H9 (cell line): Measurements from ENCODE around the gene C1QTNF9B. TPM values are rescaled to one million over a fixed set of nuclear protein-coding genes. Genes with fewer than 3 reads are reported as not detected.

Experiments used
- DNase-seq: peaks from one replicate; pipeline ENCODE4 v3.0.0-alpha.2; 2017
- H2AFZ ChIP-seq: one replicate; pipeline ENCODE4 v1.6.1; 2013; ENCODE audit warnings: mild to moderate bottlenecking, low read length, control low read depth, moderate library complexity
- H2AK5ac ChIP-seq: 2 replicates; pipeline ENCODE4 v1.6.1; 2013; ENCODE audit warnings: low read length, control low read depth, mixed read lengths; ENCODE audit not compliant: insufficient read length
- H2BK120ac ChIP-seq: one replicate; pipeline ENCODE4 v1.6.1; 2013; ENCODE audit warnings: low read depth, mild to moderate bottlenecking, low read length, control low read depth, inconsistent platforms; ENCODE audit not compliant: poor library complexity, severe bottlenecking
- H2BK12ac ChIP-seq: 2 replicates; pipeline ENCODE4 v1.6.1; 2013; ENCODE audit warnings: low read length, control low read depth, mixed read lengths, low read depth; ENCODE audit not compliant: insufficient read length
- H2BK15ac ChIP-seq: 2 replicates; pipeline ENCODE4 v1.6.1; 2013; ENCODE audit warnings: low read depth, low read length, control low read depth
- H2BK20ac ChIP-seq: one replicate; pipeline ENCODE4 v1.6.1; 2013; ENCODE audit warnings: low read depth, mild to moderate bottlenecking, low read length, control low read depth, inconsistent platforms; ENCODE audit not compliant: poor library complexity, severe bottlenecking
- H2BK5ac ChIP-seq: 2 replicates; pipeline ENCODE4 v1.6.1; 2013; ENCODE audit warnings: low read length, control low read depth, mixed read lengths; ENCODE audit not compliant: insufficient read length
- H3K14ac ChIP-seq: 2 replicates; pipeline ENCODE4 v1.6.1; 2013; ENCODE audit warnings: low read length, control low read depth; ENCODE audit not compliant: insufficient read depth
- H3K18ac ChIP-seq: 2 replicates; pipeline ENCODE4 v1.6.1; 2013; ENCODE audit warnings: low read depth, mild to moderate bottlenecking, mixed read lengths, low read length, control low read depth; ENCODE audit not compliant: insufficient read length
- H3K23ac ChIP-seq: 2 replicates; pipeline ENCODE4 v1.6.1; 2013; ENCODE audit warnings: low read length, control low read depth, mixed read lengths, low read depth; ENCODE audit not compliant: insufficient read length
- H3K23me2 ChIP-seq: 2 replicates; pipeline ENCODE4 v1.6.1; 2013; ENCODE audit warnings: low read depth, mild to moderate bottlenecking, mixed read lengths, low read length, control low read depth; ENCODE audit not compliant: insufficient read length, poor library complexity, severe bottlenecking
- H3K27ac ChIP-seq: 2 replicates; pipeline ENCODE4 v1.5.1; 2013; ENCODE audit warnings: low read length, control low read depth, mixed read lengths, low read depth; ENCODE audit not compliant: insufficient read length
- H3K27me3 ChIP-seq: 2 replicates; pipeline ENCODE4 v1.6.1; 2013; ENCODE audit warnings: low read length, control low read depth, inconsistent platforms; ENCODE audit not compliant: insufficient read depth
- H3K4ac ChIP-seq: 2 replicates; pipeline ENCODE4 v1.6.1; 2013; ENCODE audit warnings: low read depth, mild to moderate bottlenecking, control low read depth, inconsistent platforms, low read length, moderate library complexity
- H3K4me1 ChIP-seq: 2 replicates; pipeline ENCODE4 v1.6.1; 2013; ENCODE audit warnings: low read length, control low read depth, inconsistent platforms; ENCODE audit not compliant: insufficient read depth
- H3K4me2 ChIP-seq: 2 replicates; pipeline ENCODE4 v1.6.1; 2013; ENCODE audit warnings: low read length, control low read depth, mixed read lengths; ENCODE audit not compliant: insufficient read length, insufficient read depth
- H3K56ac ChIP-seq: 2 replicates; pipeline ENCODE4 v1.6.1; 2013; ENCODE audit warnings: low read depth, mild to moderate bottlenecking, mixed read lengths, low read length, control low read depth; ENCODE audit not compliant: insufficient read length
- H3K79me1 ChIP-seq: 2 replicates; pipeline ENCODE4 v1.6.1; 2013; ENCODE audit warnings: low read depth, mild to moderate bottlenecking, moderate library complexity, low read length, control low read depth, inconsistent platforms; ENCODE audit not compliant: insufficient read depth, poor library complexity, severe bottlenecking
- H3K79me2 ChIP-seq: 2 replicates; pipeline ENCODE4 v1.6.1; 2013; ENCODE audit warnings: low read length, control low read depth, inconsistent platforms; ENCODE audit not compliant: insufficient read depth
- H3K9ac ChIP-seq: 2 replicates; pipeline ENCODE4 v1.6.1; 2013; ENCODE audit warnings: low read length, control low read depth, mixed read lengths; ENCODE audit not compliant: insufficient read length; ENCODE audit errors: extremely low read depth
- H3K9me3 ChIP-seq: one replicate; pipeline ENCODE4 v1.6.1; 2013; ENCODE audit warnings: low read depth, low read length, inconsistent platforms; ENCODE audit not compliant: control insufficient read depth
- H3T11ph ChIP-seq: one replicate; pipeline ENCODE4 v1.6.1; 2013; ENCODE audit warnings: mild to moderate bottlenecking, low read length, control low read depth, inconsistent platforms
- H4K20me1 ChIP-seq: one replicate; pipeline ENCODE4 v1.6.1; 2013; ENCODE audit not compliant: control insufficient read depth, insufficient read length, insufficient read depth
- H4K5ac ChIP-seq: 2 replicates; pipeline ENCODE4 v1.6.1; 2013; ENCODE audit warnings: low read depth, mild to moderate bottlenecking, mixed read lengths, low read length, control low read depth; ENCODE audit not compliant: insufficient read length
- H4K8ac ChIP-seq: replicated peaks from 2 replicates; pipeline ENCODE4 v1.6.1; 2013; ENCODE audit warnings: low read length, control low read depth, mixed read lengths, low read depth; ENCODE audit not compliant: insufficient read length
- H4K91ac ChIP-seq: 2 replicates; pipeline ENCODE4 v1.6.1; 2013; ENCODE audit warnings: low read depth, mild to moderate bottlenecking, moderate library complexity, mixed read lengths, low read length, control low read depth; ENCODE audit not compliant: insufficient read length
- H3K27ac Mint-ChIP-seq, 3 experiments: 2 replicates in 2 of 3; 3 replicates in 1 of 3; pipeline ENCODE4 v1.8.0; 2020 to 2021; ENCODE audit warnings: mixed read lengths in 3 of 3, mild to moderate bottlenecking in 1 of 3, moderate library complexity in 1 of 3
- H3K27me3 Mint-ChIP-seq: 2 replicates; pipeline ENCODE4 v1.8.0; 2021; ENCODE audit warnings: low read depth, mild to moderate bottlenecking, moderate library complexity, mixed read lengths
- H3K36me3 Mint-ChIP-seq, 3 experiments: 2 replicates in 2 of 3; 3 replicates in 1 of 3; pipeline ENCODE4 v1.8.0; 2020 to 2021; ENCODE audit warnings: low read depth in 3 of 3, mixed read lengths in 3 of 3; ENCODE audit not compliant: insufficient read depth in 1 of 3
- H3K4me1 Mint-ChIP-seq, 2 experiments: 2 replicates each; pipeline ENCODE4 v1.8.0; 2020; ENCODE audit warnings: mixed read lengths in 2 of 2
- H3K4me3 Mint-ChIP-seq, 2 experiments: 2 replicates in 1 of 2; 3 replicates in 1 of 2; pipeline ENCODE4 v1.8.0; 2020 to 2021; ENCODE audit warnings: mild to moderate bottlenecking in 2 of 2, mixed read lengths in 2 of 2, moderate library complexity in 1 of 2
- H3K9me3 Mint-ChIP-seq, 2 experiments: 2 replicates in 1 of 2; 3 replicates in 1 of 2; pipeline ENCODE4 v1.8.0; 2020; ENCODE audit warnings: mild to moderate bottlenecking in 2 of 2, mixed read lengths in 2 of 2, moderate library complexity in 1 of 2
- CTCF ChIP-seq: fragments of 200-600 bp; sonication (generic); conservative IDR thresholded peaks from 3 replicates; pipeline ENCODE4 v1.8.0; 2021; ENCODE audit warnings: antibody characterized with exemption, mild to moderate bottlenecking
- WGBS: extraction: QIAGEN DNeasy Blood & Tissue Kit; methylation state at CpG from one replicate; pipeline ENCODE4 v1.1.7; 2013; ENCODE audit warnings: missing lambda C conversion rate, low lambda C conversion rate, mixed read lengths; ENCODE audit not compliant: insufficient read length; ENCODE audit errors: extremely low coverage; 5-methylcytosine and 5-hydroxymethylcytosine counted together
- total RNA-seq: library from RNA; stranded (reverse); gene quantifications from 2 replicates; pipeline ENCODE4 v1.2.1, GENCODE V29; 2021

The C1QTNF9B gene
- total RNA-seq, 1 experiment from 2014 or later, result not detected

GRCh38 chr13:23905766-23906165 lies 8.5 kb upstream of the C1QTNF9B start:
- H3K27ac ChIP-seq, result no peak overlapping the region
- Mint-ChIP-seq H3K27ac (no peak overlapping the region), H3K4me3 (no peak overlapping the region), H3K4me1 (peaks cover 3 to 6% of the 10 kb centered on the region in 2 experiments; a peak in 1 of 4 replicates), H3K27me3 (no peaks in the 10 kb centered on the region; the same call in 1 of the 2 replicates), H3K36me3 (no peaks in the 10 kb centered on the region), H3K9me3 (no peaks in the 10 kb centered on the region)
- H3K27me3 ChIP-seq, result no peaks in the 10 kb centered on the region
- H3K56ac ChIP-seq, result no peak overlapping the region
- no peak overlapping the region for H4K8ac ChIP-seq
- no peak overlapping the region for H3K14ac ChIP-seq
- no peak overlapping the region for H2BK20ac ChIP-seq
- H3K18ac ChIP-seq, result no peak overlapping the region
- TF ChIP-seq CTCF, result no peak
- H2AK5ac ChIP-seq, result no peak overlapping the region
- H3T11ph ChIP-seq, result no peak overlapping the region
- no peak overlapping the region for H4K5ac ChIP-seq
- no peak overlapping the region for H3K9ac ChIP-seq
- H3K23me2 ChIP-seq, result no peaks in the 10 kb centered on the region
- no peaks in the 10 kb centered on the region for H3K79me2 ChIP-seq
- H3K4me1 ChIP-seq, result no peaks in the 10 kb centered on the region
- no peak overlapping the region for H2BK12ac ChIP-seq
- H2BK15ac ChIP-seq, result no peak overlapping the region
- H3K4ac ChIP-seq, result no peak overlapping the region
- H3K79me1 ChIP-seq, result no peaks in the 10 kb centered on the region
- H3K23ac ChIP-seq, result no peak overlapping the region
- no CpG with 5 or more reads among the region's 2 CpGs for WGBS
- no peak overlapping the region for H2BK5ac ChIP-seq
- H3K9me3 ChIP-seq, result no peaks in the 10 kb centered on the region
- no peak overlapping the region for H2BK120ac ChIP-seq
- H4K20me1 ChIP-seq, result no peaks in the 10 kb centered on the region
- DNase-seq, result no peak
- no peak overlapping the region for H2AFZ ChIP-seq
- no peak overlapping the region for H3K4me2 ChIP-seq
- H4K91ac ChIP-seq, result no peak overlapping the region
